Hindlimb muscle (tissue), 1 donor: ENCODE results near the gene TDP1. TPM values are rescaled to one million over a fixed set of nuclear protein-coding genes. Genes with fewer than 3 reads are reported as not detected.

ENCODE experiments used
- DNase-seq: peaks from one replicate; pipeline ENCODE4 v3.0.0-alpha.2; 2013
- polyA plus RNA-seq: library from polyadenylated mRNA; unstranded; fragments of 120-200 nt; gene quantifications from one replicate; pipeline ENCODE4 v1.2.1, GENCODE V29; 2013; ENCODE audit not compliant: insufficient read length

The TDP1 gene
- polyA plus RNA-seq, 1 donor = 9.4 TPM

GRCh38 chr14:89947344-89947743, 8.4 kb upstream of the TDP1 start:
- DNase-seq = no peak

GRCh38 chr14:89952576-89952975, 3.2 kb upstream of the TDP1 start:
- DNase-seq = no peak

- DNase-seq = no peak
Observed at GRCh38 chr14:89953602-89954001, 2.1 kb upstream of the TDP1 start.

GRCh38 chr14:89954070-89955021, 1.4 kb upstream of the TDP1 start, which contains the start of gene EFCAB11:
Gene EFCAB11, minus strand, starts transcription at chr14:89954730. Its CDS starts 70 bp downstream, at chr14:89954660.
- DNase-seq = peak; percentile 99

- DNase-seq = no peak
Observed at GRCh38 chr14:89955022-89955744, 544 bp upstream of the TDP1 start.

- DNase-seq = no peak
Observed at GRCh38 chr14:89956661-89957009, 908 bp downstream of the TDP1 start.

- no peak for DNase-seq
Observed at GRCh38 chr14:89957376-89957775, 1.6 kb downstream of the TDP1 start.

GRCh38 chr14:89957791-89958190, 2.1 kb downstream of the TDP1 start:
- DNase-seq = no peak

GRCh38 chr14:89958966-89959365, 3.2 kb downstream of the TDP1 start:
- DNase-seq = no peak

GRCh38 chr14:89959853-89960445, 4.2 kb downstream of the TDP1 start:
- DNase-seq = no peak

- DNase-seq = no peak
Observed at GRCh38 chr14:89960914-89961313, 5.2 kb downstream of the TDP1 start.

- no peak for DNase-seq
Observed at GRCh38 chr14:89963288-89963978, 7.7 kb downstream of the TDP1 start.

GRCh38 chr14:89965839-89966238, 10.1 kb downstream of the TDP1 start:
- no peak for DNase-seq

GRCh38 chr14:89973234-89973823, 17.6 kb downstream of the TDP1 start:
- peak; percentile 55 for DNase-seq

- no peak for DNase-seq
Observed at GRCh38 chr14:89977668-89978067, 21.9 kb downstream of the TDP1 start.

GRCh38 chr14:89978656-89979055, 22.9 kb downstream of the TDP1 start:
- DNase-seq = no peak

- DNase-seq = no peak
Observed at GRCh38 chr14:89983375-89983774, 27.6 kb downstream of the TDP1 start.

GRCh38 chr14:89986462-89987160, 30.9 kb downstream of the TDP1 start:
- DNase-seq = no peak

- no peak for DNase-seq
Observed at GRCh38 chr14:89987161-89987475, 31.4 kb downstream of the TDP1 start.

GRCh38 chr14:89988787-89989186, 33.1 kb downstream of the TDP1 start:
- no peak for DNase-seq

- no peak for DNase-seq
Observed at GRCh38 chr14:89990218-89990617, 34.5 kb downstream of the TDP1 start.
